A549 (cell line): ENCODE results near the gene ARIH2. TPM values are rescaled to one million over a fixed set of nuclear protein-coding genes. Genes with fewer than 3 reads are reported as not detected.

Experiments
- ATAC-seq, 2 experiments: fragments of 200-7000 bp in 1 of 2; fragments of >200 bp in 1 of 2; cut with Nextera tagmentation in 1 of 2; cut with Tn5 transposase in 1 of 2; 3 replicates each; pipeline versions ENCODE4 v1.8.0 to v1.9.1; 2018 to 2020; ENCODE audit warnings: mild to moderate bottlenecking in 1 of 2, moderate library complexity in 1 of 2
- CTCF ChIA-PET: fragments of 300-600 bp; sonication (Branson Sonifier 250); formaldehyde crosslinking; extraction: SDS; loops from one replicate; lab custom pipeline; 2021; ENCODE audit warnings: antibody characterized with exemption, inconsistent platforms; lab: Yijun Ruan, JAX
- POLR2A ChIA-PET: fragments of 350-600 bp; formaldehyde crosslinking; extraction: SDS; loops from one replicate; lab custom pipeline; 2021; ENCODE audit warnings: antibody characterized with exemption, inconsistent platforms; lab: Yijun Ruan, JAX
- DNase-seq, 2 experiments: peaks; one replicate each; pipeline versions ENCODE4 v3.0.0 to v3.0.0-alpha.2; 2011 to 2016; ENCODE audit warnings: low read depth in 1 of 2, low spot score in 1 of 2
- FAIRE-seq: peaks from 2 replicates; lab custom pipeline; 2011; peaks lifted over from hg19 to GRCh38; lab: Jason Lieb, UNC
- H3K27ac ChIP-seq, 2 experiments: fragments of >200 bp; sonication (Bioruptor Twin); formaldehyde crosslinking; 3 replicates each; pipeline ENCODE4 v1.5.1; 2016 to 2017
- H3K4me1 ChIP-seq: fragments of >200 bp; sonication (Bioruptor Twin); formaldehyde crosslinking; 3 replicates; pipeline ENCODE4 v1.6.1; 2016
- H3K4me2 ChIP-seq: fragments of >200 bp; sonication (Bioruptor Twin); formaldehyde crosslinking; 3 replicates; pipeline ENCODE4 v1.6.1; 2016
- H3K4me3 ChIP-seq: fragments of >200 bp; sonication (Bioruptor Twin); formaldehyde crosslinking; 3 replicates; pipeline ENCODE4 v1.5.1; 2016
- H3K9me3 ChIP-seq: fragments of >200 bp; sonication (Bioruptor Twin); formaldehyde crosslinking; 3 replicates; pipeline ENCODE4 v1.6.1; 2016
- ATOH8 ChIP-seq: fragments of 250-450 bp; sonication (Bioruptor Pico); IDR thresholded peaks from 2 replicates; pipeline ENCODE4 v1.5.0; 2020; ENCODE audit warnings: low read depth, mild to moderate bottlenecking, moderate library complexity
- BCL3 ChIP-seq: fragments of >200 bp; sonication (Bioruptor Twin); formaldehyde crosslinking; IDR thresholded peaks from 3 replicates; pipeline ENCODE4 v1.6.1; 2016
- CBX2 ChIP-seq: fragments of 200-600 bp; sonication (generic); IDR thresholded peaks from 2 replicates; pipeline ENCODE4 v1.6.1; 2016; ENCODE audit warnings: low read depth, mild to moderate bottlenecking, borderline replicate concordance
- CHD2 ChIP-seq: fragments of 150-350 bp; IDR thresholded peaks from 2 replicates; pipeline ENCODE4 v1.6.1; 2014; ENCODE audit warnings: low read length; ENCODE audit not compliant: partially characterized antibody
- CHD4 ChIP-seq: fragments of 200-600 bp; sonication (generic); IDR thresholded peaks from 2 replicates; pipeline ENCODE4 v1.6.1; 2016; ENCODE audit warnings: antibody characterized with exemption, mild to moderate bottlenecking, borderline replicate concordance
- CTCF ChIP-seq: fragments of >200 bp; sonication (Bioruptor Twin); formaldehyde crosslinking; IDR thresholded peaks from 3 replicates; pipeline ENCODE4 v1.5.1; 2016
- EHMT2 ChIP-seq: fragments of 200-600 bp; sonication (generic); IDR thresholded peaks from 2 replicates; pipeline ENCODE4 v1.6.1; 2016; ENCODE audit warnings: antibody characterized with exemption, low read depth, mild to moderate bottlenecking, moderate library complexity
- ELK1 ChIP-seq: fragments of 150-350 bp; IDR thresholded peaks from 2 replicates; pipeline ENCODE4 v1.6.1; 2014; ENCODE audit warnings: low read depth, mild to moderate bottlenecking, low read length
- FOSB ChIP-seq: fragments of 250-450 bp; sonication (Bioruptor Pico); IDR thresholded peaks from 2 replicates; pipeline ENCODE4 v1.5.0; 2020; ENCODE audit warnings: mild to moderate bottlenecking, moderate library complexity
- FOSL2 ChIP-seq, 2 experiments: fragments of 450-650 bp in 1 of 2; fragments of >200 bp in 1 of 2; sonication (Bioruptor Twin) in 1 of 2; formaldehyde crosslinking; IDR thresholded peaks; 2 replicates each; pipeline versions ENCODE4 v1.5.0 to v1.6.1; 2016 to 2020; ENCODE audit warnings: mild to moderate bottlenecking in 1 of 2, moderate library complexity in 1 of 2
- HES2 ChIP-seq: fragments of >200 bp; sonication (Bioruptor Twin); formaldehyde crosslinking; IDR thresholded peaks from 2 replicates; pipeline ENCODE4 v1.6.1; 2016
- HEYL ChIP-seq: fragments of 250-450 bp; sonication (Bioruptor Pico); IDR thresholded peaks from 2 replicates; pipeline ENCODE4 v1.8.0; 2021; ENCODE audit warnings: mild to moderate bottlenecking, moderate library complexity
- HMGXB4 ChIP-seq: fragments of 250-450 bp; sonication (Bioruptor Pico); IDR thresholded peaks from 2 replicates; pipeline ENCODE4 v1.5.0; 2021; ENCODE audit warnings: mild to moderate bottlenecking, moderate library complexity, borderline replicate concordance
- MAX ChIP-seq: IDR thresholded peaks from 2 replicates; pipeline ENCODE4 v1.6.1; 2012
- MYC ChIP-seq: IDR thresholded peaks from 2 replicates; pipeline ENCODE4 v1.6.1; 2012; ENCODE audit warnings: mild to moderate bottlenecking, inconsistent platforms, low read length, improper control_type of control experiment, borderline replicate concordance
- PHF8 ChIP-seq: fragments of 200-600 bp; sonication (generic); IDR thresholded peaks from 2 replicates; pipeline ENCODE4 v1.6.1; 2016; ENCODE audit warnings: low read depth, mild to moderate bottlenecking, antibody characterized with exemption, moderate library complexity, borderline replicate concordance
- POLR2A ChIP-seq: IDR thresholded peaks from 2 replicates; pipeline ENCODE4 v1.6.1; 2012; ENCODE audit warnings: mild to moderate bottlenecking, low read length
- RARB ChIP-seq: fragments of 250-450 bp; sonication (Bioruptor Pico); IDR thresholded peaks from 2 replicates; pipeline ENCODE4 v1.8.0; 2021; ENCODE audit warnings: mild to moderate bottlenecking, moderate library complexity
- USF2 ChIP-seq: fragments of 450-650 bp; IDR thresholded peaks from 2 replicates; pipeline ENCODE4 v1.6.1; 2014; ENCODE audit warnings: antibody characterized with exemption
- ZC3H11A ChIP-seq: fragments of 450-650 bp; IDR thresholded peaks from 2 replicates; pipeline ENCODE4 v1.6.1; 2014; ENCODE audit warnings: antibody characterized with exemption, mild to moderate bottlenecking
- ZFP36 ChIP-seq: fragments of 450-650 bp; IDR thresholded peaks from 2 replicates; pipeline ENCODE4 v1.6.1; 2014; ENCODE audit warnings: borderline replicate concordance; ENCODE audit not compliant: partially characterized antibody
- ZNF302 ChIP-seq: fragments of 250-450 bp; sonication (Bioruptor Pico); IDR thresholded peaks from 2 replicates; pipeline ENCODE4 v1.9.0; 2021; ENCODE audit warnings: inconsistent platforms, mild to moderate bottlenecking, moderate library complexity
- WGBS: methylation state at CpG from one replicate; pipeline ENCODE4 v1.1.6; 2017; ENCODE audit errors: missing lambda C conversion rate; 5-methylcytosine and 5-hydroxymethylcytosine counted together
- polyA plus RNA-seq, 4 experiments: library from polyadenylated mRNA; depleted of rRNA in 3 of 4; stranded (reverse); fragments of >200 nt; fragmentation: RNase III in 1 of 4; extraction: RNeasy Plus Mini Kit Qiagen cat#74134 plus additional on column Dnase treatment in 1 of 4; gene quantifications; 2 replicates in 3 of 4; 3 replicates in 1 of 4; pipeline ENCODE4 v1.2.3, GENCODE V29; 2011 to 2017

Gene ARIH2
- polyA plus RNA-seq, 2 of the 4 experiments (the other 2 are of a cell fraction), result 52.4 to 88.8 TPM

- ChIA-PET CTCF (interaction anchor here (0.9 to 16.7 kb wide), 2 partner anchors 15 to 18 kb away, joined by 3 to 385 read pairs; partner anchors contain the start of genes DALRD3, NDUFAF3 and WDR6), POLR2A (no interaction called here)
- no peak for ATAC-seq
Observed at GRCh38 chr3:48993834-48994233, 75.2 kb downstream of the ARIH2 start.

GRCh38 chr3:48996640-48997039 lies 78.0 kb downstream of the ARIH2 start:
- no peaks in the 10 kb centered on the region for H3K9me3 ChIP-seq
- WGBS, result 93% methylated on average over 8 of the region's 8 CpGs
- H3K4me2 ChIP-seq, result no peak overlapping the region
- DNase-seq, result no peak
- ChIA-PET CTCF (interaction anchor here (1.1 to 16.7 kb wide), 3 partner anchors 16 to 77 kb away, joined by 3 to 385 read pairs (median 4); partner anchors contain the start of genes DALRD3, NDUFAF3 and WDR6), POLR2A (interaction anchor here (1.6 to 2.1 kb wide), 2 partner anchors 10 to 11 kb away, joined by 3 to 8 read pairs; partner anchors contain the start of gene WDR6)
- TF ChIP-seq ZFP36 (no peak), CHD4 (no peak), ATOH8 (CRISPR knock-in tag) (no peak), HMGXB4 (CRISPR knock-in tag) (no peak), BCL3 (no peak), POLR2A (no peak), MYC (no peak), FOSL2 (IDR thresholded peaks at IDR 0.05) (no peak), FOSL2 (CRISPR knock-in tag; IDR thresholded peaks at IDR 0.05) (no peak), ZC3H11A (no peak), CHD2 (no peak), HES2 (no peak), ELK1 (no peak), USF2 (no peak), PHF8 (no peak)
- FAIRE-seq, result no peak
- H3K4me3 ChIP-seq, result no peak overlapping the region
- H3K4me1 ChIP-seq, result peaks cover 6% of the 10 kb centered on the region; the same call in 2 of the 3 replicates
- ATAC-seq, result no peak
- H3K27ac ChIP-seq, result no peak overlapping the region

More at GRCh38 chr3:48993834-48994233, 75.2 kb downstream of the ARIH2 start:
- Histone ChIP-seq H3K4me1 (peaks cover 18% of the 10 kb centered on the region), H3K4me3 (no peak overlapping the region), H3K9me3 (no peaks in the 10 kb centered on the region)
- no peak for FAIRE-seq
- no peak for TF ChIP-seq EHMT2
- no peak for TF ChIP-seq ZNF302 (CRISPR knock-in tag)
- TF ChIP-seq CTCF, result no peak
- no peak for TF ChIP-seq USF2
- no peak for TF ChIP-seq PHF8
- TF ChIP-seq RARB (CRISPR knock-in tag), result no peak
- TF ChIP-seq FOSB (CRISPR knock-in tag), result no peak
- no peak for TF ChIP-seq MAX
- TF ChIP-seq CBX2, result no peak
- TF ChIP-seq HEYL, result no peak
- TF ChIP-seq MYC, result no peak
- TF ChIP-seq FOSL2 (IDR thresholded peaks at IDR 0.05), result no peak
- no peak for TF ChIP-seq FOSL2 (CRISPR knock-in tag; IDR thresholded peaks at IDR 0.05)
- TF ChIP-seq CHD4, result no peak
- TF ChIP-seq CHD2, result no peak
- TF ChIP-seq, all 56 proteins: peak for 0
- no peak overlapping the region for H3K27ac ChIP-seq
- DNase-seq, result no peak
- H3K4me2 ChIP-seq, result no peak overlapping the region
